ENCODE data around the gene EDNRB.
"Not testable (repeated sequence)": the region's sequence is repeated elsewhere in the genome, so short reads cannot be mapped to it uniquely, and the experiment has no call there.

The EDNRB gene

DNA sequence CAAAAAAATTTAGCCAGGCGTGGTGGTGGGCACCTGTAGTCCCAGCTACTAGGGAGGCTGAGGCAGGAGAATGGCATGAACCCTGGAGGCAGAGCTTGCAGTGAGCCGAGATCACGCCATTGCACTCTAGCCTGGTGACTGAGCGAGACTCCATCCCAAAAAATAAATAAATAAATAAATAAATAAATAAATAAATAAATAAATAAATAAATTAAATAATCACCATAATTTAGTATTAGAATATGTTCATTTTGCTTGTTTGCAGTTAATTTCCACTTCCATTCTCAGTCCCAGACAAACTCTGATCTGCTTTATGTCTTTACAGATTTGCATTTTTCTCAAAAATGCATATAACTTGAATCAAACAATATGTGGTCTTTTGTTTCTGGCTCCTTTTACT is 70.6 kb downstream of the EDNRB start:
- not testable (repeated sequence) for H3K4me3 ChIP-seq (ENCODE audit: low read depth, low read length)

DNA sequence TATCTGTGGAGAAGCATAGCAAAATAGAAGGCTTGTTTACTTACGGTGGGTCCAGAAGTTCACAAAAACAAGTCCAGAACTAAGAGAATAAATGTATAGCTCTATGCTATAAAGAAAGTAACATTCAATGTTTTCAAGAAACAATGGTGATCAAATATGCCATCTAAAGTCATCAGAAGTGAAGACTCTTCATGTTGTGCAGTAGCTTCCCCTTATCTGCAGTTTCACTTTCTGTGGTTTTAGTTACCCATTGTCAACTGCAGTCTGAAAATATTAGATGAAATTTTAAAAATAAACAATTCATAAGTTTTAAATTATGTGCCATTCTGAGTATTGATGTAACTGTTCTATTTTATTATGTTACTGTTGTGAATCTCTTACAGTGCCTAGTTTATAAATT is 72.5 kb downstream of the EDNRB start:
- H3K4me3 ChIP-seq (ENCODE audit: low read depth, low read length), result no peak overlapping the region
